NCI-H2029 (cell line): ENCODE data around the gene JARID2.
A peak's percentile ranks its signal among the peaks of the same experiment; 100 is the strongest.

Source experiments
- DNase-seq: peaks from one replicate; lab custom pipeline; 2025; lab: John Stamatoyannopoulos, UW

JARID2 gene

DNA sequence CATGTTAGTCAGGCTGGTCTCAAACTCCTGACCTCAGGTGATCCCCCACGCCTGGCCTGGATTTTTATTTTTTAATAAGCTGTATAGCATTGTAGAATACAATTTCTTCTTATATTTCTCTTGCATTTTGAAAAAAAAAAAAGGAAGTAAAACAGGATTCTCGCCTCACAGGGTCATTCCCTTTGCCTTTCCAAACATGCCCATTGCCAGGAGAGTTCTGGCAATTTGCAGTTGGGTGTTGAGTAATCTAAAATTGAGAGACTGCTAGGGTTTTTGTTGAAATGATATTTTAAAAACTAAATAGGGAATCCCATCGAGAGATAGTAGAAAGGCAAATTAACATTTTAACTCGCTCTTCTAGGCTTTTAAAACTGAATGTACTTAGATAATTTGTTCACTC, 196.1 kb downstream of the JARID2 start:
- DNase-seq, result no peak

DNA sequence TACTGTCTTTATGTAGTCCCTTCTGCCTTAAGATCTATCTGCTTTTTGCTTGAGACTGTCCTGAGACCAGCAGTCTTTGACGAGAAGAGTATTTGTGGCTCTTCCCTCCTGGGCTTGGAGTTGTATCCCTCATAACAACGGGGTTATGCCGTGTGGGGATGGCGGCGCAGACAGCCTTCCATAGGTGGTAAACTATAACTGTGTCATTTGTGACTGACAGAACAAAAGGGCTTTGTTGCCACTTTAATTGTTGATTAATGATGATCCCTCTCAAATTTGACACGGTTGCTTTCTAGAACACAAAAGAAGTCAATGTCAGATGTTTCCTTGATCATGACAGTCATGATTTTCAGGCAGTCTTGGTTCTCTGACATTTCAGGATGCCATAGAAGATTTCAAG, 196.6 kb downstream of the JARID2 start:
- no peak for DNase-seq

DNA sequence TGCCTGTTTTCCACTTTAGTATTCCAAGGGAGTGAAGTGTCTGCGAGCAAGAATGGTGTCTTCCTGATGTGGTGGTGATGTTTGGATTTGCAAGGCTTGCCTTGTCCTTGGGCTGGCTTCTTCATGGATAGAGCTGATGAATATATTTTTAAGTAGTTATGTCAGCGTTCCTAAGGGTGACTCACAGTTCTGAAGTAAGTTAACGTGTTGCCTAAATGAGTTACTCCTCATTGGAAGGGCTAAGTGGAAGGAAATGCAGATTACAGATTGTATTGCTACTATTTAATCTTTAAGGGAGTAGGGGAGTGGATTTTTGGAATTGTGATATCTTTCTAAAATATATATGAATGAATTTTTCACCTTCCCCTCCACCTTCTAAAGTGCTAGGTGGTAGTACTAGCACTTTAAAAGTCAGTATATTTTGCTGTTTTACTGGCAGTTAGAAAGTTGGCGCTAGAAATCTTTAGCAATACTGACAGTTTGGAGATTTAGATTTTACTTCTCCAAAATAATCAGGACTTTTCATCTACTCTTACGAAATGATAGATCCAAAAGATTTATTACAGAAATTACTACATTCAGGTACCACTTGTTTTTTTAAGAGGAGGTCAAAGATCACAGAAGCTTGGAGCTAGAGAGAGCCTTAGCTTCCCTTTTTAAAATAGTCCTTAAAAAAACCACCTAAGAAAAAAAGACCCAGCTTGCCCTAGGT, 197.4 kb downstream of the JARID2 start:
- DNase-seq, result no peak

DNA sequence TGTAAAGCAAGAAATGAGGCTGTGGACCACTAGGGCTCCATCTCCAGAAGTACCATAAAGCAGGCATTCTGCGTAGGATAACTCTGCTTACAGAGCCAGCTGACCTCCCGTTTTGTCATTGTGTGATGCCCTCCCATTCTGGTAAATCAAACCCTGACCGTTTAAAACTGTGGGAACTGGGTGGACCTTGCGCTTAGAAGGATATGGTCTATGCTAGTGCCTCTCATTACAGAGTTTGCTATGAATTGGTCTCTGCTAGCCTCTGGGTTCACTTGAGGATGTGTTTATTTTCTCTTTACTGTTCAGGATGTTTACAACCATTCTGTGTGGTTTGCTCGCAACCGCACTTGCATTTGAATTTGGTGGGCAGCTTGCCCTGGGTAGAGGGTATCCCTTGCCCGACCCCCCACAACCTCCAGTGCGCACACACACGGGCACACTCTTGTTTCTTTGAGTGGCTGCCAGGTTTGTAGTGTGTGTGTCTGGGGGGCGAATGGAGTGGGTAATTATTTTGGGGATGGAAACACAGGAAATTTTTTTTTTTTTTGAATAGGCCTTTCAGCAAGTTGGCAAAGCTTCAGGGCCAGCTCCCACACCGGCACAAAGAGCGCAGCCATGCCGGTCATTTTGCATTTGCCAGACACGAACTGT, 198.3 kb downstream of the JARID2 start:
- DNase-seq, result peak; percentile 42

DNA sequence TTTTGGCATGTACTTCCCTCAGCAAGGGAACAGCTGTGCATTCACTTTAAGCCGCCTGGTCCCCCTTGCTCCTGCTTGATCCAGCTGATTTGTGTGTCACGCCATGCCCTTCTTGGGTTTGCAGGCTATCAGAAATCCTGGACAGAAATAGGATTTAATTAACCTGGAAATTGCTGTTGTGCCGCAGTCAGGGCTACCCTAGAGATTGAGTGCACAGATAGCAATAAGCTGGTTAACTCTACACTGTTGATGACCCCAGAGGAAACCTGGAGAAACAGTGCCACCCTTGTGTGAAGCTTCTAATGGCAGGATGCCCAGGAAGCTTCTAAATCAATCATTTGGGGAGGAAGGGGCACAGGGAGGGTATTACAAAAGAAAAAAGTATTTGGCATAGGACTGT, 199.0 kb downstream of the JARID2 start:
- peak; percentile 72 for DNase-seq

DNA sequence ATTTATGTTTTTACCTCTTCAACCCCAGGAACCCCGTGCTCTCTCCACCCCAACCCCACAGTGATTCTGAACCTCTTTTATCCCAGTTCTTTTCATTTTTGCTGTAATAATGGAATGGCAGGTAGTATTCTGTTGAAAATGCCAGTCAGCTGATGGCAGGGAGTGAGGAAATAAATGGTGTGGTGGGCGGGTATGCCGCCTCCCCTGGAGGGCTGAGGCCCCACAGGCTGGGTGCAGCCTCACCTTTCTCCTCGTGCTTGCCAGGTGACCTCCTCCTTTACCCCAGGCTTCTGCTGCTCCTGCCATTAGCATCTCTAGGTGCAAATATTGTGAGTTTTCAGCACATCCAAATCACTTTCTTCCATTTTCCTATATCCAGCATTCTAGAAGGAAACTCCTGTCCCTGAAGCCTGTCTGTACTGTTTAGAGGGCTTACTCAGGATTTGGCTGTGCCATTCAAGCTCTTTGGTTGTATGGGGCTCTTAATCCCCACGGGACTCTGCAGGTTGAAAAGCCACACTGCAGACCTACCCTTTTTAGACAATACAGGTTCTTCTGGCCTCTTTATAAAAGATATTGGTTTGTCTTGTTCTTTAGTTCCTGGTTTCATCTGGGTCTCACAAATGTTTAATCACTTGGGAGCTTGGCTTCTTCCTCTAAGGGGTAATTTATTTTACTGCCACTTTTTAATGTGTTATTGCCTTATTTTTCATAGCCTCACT, 201.8 kb downstream of the JARID2 start:
- no peak for DNase-seq

DNA sequence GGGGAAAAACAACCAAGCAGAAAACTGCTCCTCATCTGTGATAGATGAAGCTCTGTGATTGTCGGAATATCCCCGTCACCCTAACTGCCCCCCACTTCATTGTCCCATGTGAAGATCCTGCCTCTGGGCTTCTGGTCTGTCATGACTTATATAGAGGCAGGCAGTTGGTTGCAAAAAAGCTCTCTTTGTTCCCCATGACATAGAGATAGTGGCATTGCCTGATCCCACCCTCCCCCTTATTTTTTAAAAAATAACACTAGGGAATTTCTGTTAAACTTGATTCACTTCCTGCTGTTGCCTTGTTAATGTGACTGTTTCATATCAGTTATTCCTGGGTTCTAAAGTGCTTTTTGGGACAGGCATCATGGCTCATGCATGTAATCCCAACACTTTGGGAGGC, 203.1 kb downstream of the JARID2 start:
- no peak for DNase-seq

DNA sequence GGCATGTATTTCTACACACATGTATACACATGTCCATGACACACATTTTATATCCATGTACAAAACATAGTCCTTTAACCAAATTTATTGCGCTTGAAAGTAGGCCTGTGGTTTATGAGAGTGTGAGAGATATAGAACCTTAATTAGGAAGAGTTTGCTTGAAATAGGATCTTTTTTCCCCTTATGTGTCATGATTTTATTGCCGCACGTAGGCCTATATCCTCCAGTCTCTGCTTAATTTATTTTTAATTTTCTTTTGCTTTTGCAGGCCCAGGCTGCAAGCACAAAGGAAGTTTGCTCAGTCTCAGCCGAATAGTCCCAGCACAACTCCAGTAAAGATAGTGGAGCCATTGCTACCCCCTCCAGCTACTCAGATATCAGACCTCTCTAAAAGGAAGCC, 205.9 kb downstream of the JARID2 start:
- DNase-seq, result no peak

DNA sequence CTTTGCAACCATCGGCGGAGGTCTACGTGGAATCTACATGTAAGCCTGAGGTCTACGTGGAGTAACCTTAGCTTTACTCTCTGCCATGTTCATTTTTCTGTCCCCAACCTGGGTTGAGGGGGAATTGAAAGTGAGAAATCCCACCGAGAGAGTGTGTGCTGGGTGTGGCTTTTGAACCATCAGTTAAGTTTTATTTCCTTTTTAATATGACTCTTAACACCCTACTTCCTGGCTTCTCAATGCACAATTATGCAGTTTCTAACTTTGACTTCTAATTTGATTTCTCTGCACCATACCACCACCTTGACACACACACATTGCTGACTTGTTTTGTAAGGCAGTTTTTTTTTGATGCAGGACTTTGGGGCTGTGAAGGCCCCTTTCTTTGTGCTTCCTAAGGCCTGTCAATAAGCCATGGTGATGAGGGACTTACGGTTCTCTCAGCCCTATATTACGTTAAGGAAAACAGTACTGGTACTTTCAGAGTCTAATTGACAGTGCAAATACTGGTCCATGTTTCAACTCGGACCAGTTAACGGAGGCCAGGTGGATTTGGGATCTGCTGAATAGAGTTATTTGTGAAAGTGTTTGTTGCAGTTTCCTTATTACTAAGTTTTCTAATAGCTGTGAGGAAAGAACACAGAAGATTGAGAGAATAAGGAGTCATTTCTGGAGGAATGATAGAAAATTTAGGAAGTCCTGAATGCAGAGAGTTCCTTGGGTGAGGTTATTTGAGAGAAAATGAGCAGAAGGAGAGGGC, 206.5 kb downstream of the JARID2 start:
- DNase-seq, result no peak

DNA sequence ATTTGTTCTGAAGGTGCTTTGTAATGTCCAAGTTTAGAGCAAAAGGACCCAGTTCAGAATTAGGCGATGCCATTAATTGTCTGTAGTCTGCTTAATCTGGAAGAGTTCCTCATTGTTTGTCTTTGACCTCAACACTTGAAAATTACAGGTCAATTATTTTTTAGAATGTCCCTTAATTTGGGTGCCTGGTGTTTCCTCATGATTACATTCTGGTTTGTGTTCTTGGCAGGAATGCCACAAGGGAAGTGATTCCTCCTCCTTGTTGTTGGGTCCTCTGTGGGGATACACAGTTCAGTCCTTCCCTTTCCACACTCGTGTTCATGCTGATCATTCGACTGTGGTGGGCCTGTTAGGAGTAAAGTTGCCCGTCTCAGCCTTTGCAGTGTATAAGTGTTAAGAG, 207.3 kb downstream of the JARID2 start:
- DNase-seq, result no peak

DNA sequence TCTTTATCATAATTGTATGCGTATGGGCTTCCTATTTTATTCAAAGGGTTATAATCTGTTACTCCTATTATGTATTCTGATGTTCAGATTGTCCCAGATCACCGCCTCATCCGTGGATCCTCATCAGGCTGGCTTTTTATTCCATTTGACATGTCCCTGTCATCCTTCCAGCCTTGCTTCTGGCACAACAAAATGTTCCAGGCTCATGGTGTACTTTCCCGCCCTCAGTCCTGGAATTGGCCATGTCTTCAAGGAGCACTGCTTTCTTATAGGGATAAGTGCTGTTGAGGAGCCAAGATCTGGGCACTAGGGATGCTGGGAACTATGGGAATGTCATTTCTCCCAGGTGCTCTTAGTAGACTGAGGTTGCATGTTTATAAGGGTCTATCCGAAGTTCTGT, 207.8 kb downstream of the JARID2 start:
- DNase-seq, result no peak

DNA sequence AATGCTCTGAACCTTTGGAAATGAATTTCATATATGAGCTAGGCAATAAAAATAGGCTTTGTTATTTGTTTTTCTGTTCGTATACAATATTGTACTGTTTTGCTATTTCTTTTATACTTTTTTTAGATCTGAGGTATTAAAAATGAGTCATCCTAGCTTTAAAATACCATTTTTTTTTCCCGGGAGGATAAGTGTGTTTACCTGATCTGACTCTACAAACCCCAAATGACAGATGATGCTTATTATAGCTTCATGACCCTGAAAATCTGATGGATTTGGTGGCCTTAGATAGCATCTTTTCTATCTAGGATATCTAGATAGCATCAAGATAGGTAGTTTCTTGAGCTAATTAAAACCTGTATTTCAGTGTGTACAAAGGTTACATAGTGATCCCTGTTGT, 210.6 kb downstream of the JARID2 start:
- no peak for DNase-seq

DNA sequence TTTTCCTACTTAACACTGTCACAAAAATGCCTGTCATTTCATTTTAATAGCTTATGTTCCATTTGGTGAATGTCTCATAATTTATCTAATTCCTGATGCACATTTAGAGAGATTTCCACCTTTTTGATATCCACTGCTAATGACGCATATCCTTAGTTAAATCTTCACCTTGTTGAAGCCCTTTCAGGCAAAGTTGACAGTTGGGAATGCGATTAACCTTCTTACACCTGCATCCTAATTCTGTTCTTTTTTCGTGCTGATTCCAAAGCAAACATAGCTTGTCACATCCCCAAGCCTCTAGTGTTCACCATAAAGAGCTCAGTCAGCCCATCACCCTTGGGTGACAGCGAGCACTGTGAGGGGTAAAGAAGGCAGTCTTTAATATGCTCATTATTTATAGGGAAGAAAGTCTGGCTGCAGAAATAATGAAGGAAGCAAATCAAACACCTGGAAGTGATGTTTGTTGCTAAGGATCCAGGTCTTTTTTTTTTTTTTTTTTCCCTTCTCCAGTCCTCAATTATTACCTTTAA, 211.3 kb downstream of the JARID2 start:
- DNase-seq, result no peak

DNA sequence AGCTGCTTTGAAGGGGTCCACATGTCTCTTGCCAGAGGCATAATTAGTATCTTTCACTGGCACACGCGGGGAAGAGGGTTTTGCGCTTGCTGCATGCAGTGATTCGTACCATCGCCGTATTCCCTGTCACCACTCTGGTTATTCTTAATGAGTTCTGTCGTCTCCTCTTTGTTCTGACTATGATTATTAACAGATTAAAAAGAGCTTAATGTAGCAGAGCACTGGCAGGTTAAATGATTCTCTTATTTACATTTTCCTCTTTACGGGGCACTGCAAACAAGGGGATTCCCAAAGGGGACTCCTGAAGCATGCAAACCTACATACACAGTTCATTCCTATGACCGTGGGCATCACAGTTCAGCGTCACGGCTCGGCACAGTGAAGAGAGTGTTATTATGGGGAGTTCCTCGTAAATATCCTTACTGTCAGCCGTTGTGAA, 212.2 kb downstream of the JARID2 start:
- DNase-seq, result no peak

DNA sequence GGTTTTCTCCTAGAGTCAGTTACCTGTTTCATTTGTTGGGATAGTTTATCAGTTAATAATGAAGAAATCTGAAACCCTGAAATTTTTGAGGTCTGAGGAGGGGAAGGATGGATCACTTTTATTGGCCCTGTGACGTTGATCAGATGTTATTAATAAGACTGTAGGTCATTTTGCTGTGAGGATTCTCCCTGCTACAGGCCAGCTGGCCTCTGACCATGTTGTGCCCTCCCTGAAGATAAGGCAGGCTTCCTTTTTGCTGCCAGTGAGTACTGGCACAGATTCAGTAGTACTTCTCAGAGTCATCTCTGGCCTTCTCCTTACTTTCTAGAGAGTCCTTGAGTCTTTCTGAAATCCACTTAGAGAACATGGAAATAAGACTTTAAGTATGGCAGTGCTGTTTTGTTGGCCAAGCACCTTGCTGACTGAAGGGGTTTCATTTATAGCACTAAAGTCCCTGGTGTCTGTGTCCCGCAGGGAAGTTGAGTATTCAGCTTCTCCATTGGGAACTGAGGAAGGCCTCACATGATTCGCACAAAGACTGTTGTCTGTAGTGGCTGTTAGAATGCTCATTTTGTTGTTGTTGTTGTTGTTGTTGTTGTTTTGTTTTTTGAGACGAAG, 214.3 kb downstream of the JARID2 start:
- DNase-seq, result no peak

DNA sequence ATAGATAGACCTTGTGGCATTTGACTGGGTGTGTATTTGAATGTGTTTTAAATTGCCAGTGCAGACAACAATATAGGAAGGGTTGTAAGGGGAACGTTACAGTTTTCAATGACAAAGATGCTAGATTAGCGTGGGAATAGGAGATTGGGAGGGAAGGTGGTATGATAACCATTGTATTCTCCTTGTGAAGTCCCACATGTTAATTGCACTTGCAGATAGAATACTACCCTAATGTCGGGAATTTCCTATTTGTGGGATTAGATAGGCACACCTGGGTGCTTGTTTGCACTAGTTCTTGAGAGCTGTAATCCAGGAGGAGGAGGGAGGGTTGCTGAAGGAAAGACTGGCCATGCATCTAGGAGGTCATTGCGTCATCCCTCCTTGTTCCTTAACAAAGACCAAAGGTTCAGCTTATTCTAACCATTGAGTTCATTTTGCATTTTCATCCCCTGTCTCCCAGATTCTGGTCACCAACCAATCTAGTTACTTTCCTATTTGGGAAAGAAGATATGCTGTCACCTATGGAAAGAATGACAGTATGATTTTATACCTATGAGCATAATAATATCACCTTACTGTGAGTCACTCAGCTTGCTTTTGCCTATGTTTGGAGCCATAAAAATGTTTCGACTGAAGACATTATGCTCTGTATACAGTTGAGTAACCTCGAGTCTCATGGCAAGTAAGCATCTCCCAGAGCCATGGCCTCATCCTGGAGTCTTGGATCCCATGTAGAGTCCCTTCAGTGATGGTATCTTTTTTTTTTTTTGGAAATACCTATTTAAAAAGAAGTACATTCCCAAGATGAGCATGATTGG, 215.5 kb downstream of the JARID2 start:
- DNase-seq, result peak; percentile 37

DNA sequence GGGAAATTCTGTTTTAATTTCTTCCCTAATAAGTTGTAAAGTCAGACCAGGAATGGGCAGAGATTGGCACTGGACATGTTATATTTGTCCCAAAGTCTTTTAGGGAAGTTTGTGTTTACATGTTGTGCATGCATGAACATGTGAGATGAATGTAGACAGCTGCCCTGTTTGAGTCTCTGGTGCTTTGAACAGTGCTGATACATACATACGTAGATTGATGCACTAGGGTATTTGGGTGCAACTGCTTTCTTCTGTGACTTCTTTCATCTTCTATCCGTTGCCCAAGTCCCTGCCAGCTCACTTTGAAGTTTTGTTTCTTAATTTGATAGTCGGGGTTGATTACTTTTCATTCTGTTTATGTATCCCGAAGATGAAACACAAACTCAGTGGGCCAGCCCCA, 216.4 kb downstream of the JARID2 start:
- DNase-seq, result no peak

DNA sequence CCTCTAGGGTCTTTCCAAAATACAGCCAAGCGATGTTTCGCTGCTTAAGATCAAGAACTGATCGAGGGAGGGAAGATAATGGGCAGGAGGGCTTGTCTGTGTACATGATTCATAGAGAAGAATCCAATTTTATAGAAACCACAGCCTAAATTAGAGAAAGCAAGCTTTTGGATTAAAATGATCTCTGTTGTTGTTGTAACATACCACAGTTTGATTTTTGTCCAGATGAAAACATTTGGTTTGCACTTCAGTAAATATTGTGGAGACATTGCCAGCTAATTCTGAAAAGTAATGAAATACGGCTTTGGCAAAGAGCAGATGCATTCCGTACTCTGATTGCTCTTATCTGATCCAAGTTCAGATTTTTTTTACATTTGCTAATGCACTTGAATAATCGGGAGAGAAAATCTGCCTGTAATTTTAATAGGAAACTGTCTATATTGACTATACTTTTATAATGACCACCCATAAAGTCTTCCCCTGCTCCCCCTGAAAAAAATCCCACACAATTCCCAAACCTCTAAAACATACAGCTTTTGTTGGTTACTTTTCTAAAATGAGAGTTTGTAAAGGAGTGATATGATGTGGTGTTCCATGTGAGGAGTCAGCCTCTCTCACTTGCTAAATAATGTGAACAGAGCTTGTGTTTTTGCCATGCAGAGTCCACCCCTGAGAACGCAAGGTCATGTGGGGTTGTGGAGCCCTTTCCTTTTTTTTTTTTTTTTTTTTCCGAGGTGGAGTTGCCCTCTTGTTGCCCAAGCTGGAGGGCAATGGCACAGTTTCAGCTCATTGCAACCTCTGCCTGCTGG, 217.1 kb downstream of the JARID2 start:
- DNase-seq, result no peak

DNA sequence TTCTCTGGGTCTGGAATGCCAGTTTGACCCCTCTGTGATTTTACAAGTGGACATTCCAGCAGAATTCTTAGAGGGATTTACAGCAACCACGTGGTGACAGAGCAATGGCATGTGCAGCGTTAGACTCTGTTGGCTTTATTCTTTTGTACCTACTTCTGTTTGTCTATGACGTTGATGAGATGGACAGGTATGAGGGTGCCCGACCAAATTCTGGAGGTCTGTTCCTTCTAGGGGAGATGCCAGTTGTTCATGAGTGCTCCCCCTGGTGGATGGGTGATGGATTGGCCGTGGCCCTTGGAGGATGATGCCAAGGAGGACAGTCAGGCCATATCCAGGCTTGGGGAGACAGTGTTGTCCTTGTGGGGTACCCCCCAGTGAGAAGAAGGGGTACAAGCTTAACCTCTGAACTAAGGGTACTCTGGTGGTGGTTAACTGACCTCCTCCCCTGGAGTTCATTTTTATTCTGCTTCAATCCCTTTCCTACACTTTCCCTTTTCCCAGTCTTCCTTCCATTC, 218.4 kb downstream of the JARID2 start:
- DNase-seq, result no peak

DNA sequence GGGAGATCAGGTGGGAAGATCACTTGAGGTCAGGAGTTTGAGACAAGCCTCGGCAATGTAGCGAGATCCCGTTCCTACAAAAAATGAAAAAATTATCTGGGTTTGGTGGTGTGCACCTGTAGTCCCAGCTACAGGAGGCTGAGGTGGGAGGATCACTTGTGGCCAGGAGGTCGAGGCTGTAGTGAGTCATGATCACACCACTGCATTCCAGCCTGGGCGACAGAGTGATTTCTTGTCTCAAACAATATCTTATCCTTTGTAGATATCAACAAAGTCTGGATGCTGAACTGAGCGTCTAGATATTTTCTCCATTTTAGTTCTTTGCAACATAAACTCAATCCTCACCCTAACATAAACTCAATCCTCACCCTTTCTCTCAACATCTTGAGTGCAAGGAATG, 219.3 kb downstream of the JARID2 start:
- DNase-seq, result no peak
